SU-DHL-6 (cell line): ENCODE data around the gene CACFD1.

ENCODE experiments used
- H2AFZ ChIP-seq: fragments of 200-600 bp; sonication (generic); 2 replicates; pipeline ENCODE4 v1.6.1; 2014; ENCODE audit warnings: low read depth, mild to moderate bottlenecking, moderate library complexity, mixed read lengths, antibody characterized with exemption, low read length; ENCODE audit not compliant: severe bottlenecking
- H3F3A ChIP-seq: fragments of 200-600 bp; shearing (Covaris generic); 2 replicates; pipeline ENCODE4 v1.6.0; 2016; ENCODE audit warnings: antibody characterized with exemption, mild to moderate bottlenecking; ENCODE audit not compliant: insufficient read depth
- H3K27ac ChIP-seq: fragments of 200-600 bp; sonication (generic); 2 replicates; pipeline ENCODE4 v1.5.1; 2016; ENCODE audit warnings: low read depth, mild to moderate bottlenecking, low read length, moderate library complexity, mixed read lengths
- H3K27me3 ChIP-seq: fragments of 200-600 bp; sonication (generic), shearing (Covaris generic); 2 replicates; pipeline ENCODE4 v1.6.0; 2014; ENCODE audit warnings: mild to moderate bottlenecking, low read length
- H3K36me3 ChIP-seq: fragments of 200-600 bp; sonication (generic); 2 replicates; pipeline ENCODE4 v1.6.1; 2014; ENCODE audit warnings: mild to moderate bottlenecking, low read length, mixed read lengths
- H3K4me2 ChIP-seq: fragments of 300-600, 200-600 bp; shearing (Covaris generic), sonication (generic); 2 replicates; pipeline ENCODE4 v1.6.0; 2014; ENCODE audit warnings: low read length, low read depth, mild to moderate bottlenecking; ENCODE audit not compliant: poor library complexity, severe bottlenecking
- H3K4me3 ChIP-seq: fragments of 200-600 bp; sonication (generic); 2 replicates; pipeline ENCODE4 v1.5.1; 2014; ENCODE audit warnings: antibody characterized with exemption, low read length, mild to moderate bottlenecking, mixed read lengths; ENCODE audit not compliant: insufficient read depth, poor library complexity, severe bottlenecking
- H3K79me2 ChIP-seq: fragments of 200-600 bp; sonication (generic); 2 replicates; pipeline ENCODE4 v1.6.1; 2014; ENCODE audit warnings: mild to moderate bottlenecking, low read length, moderate library complexity; ENCODE audit not compliant: insufficient read depth
- H3K9ac ChIP-seq: fragments of 200-600 bp; sonication (generic); 2 replicates; pipeline ENCODE4 v1.7.0; 2014; ENCODE audit warnings: mild to moderate bottlenecking, low read length
- H3K9me2 ChIP-seq: fragments of 200-600 bp; sonication (generic); replicated peaks from 2 replicates; pipeline ENCODE4 v1.6.1; 2014; ENCODE audit warnings: low read length; ENCODE audit not compliant: insufficient read depth
- H3K9me3 ChIP-seq: fragments of 200-600 bp; sonication (generic); 2 replicates; pipeline ENCODE4 v1.6.1; 2014; ENCODE audit warnings: low read length, mixed read lengths; ENCODE audit not compliant: insufficient read depth
- H4K20me1 ChIP-seq: fragments of 200-600 bp; sonication (generic); 2 replicates; pipeline ENCODE4 v1.6.1; 2014; ENCODE audit warnings: low read depth, mild to moderate bottlenecking, antibody characterized with exemption, low read length, moderate library complexity, mixed read lengths
- CTCF ChIP-seq: fragments of 200-600 bp; sonication (generic); IDR thresholded peaks from one replicate; pipeline ENCODE4 v1.5.1; 2017; ENCODE audit warnings: antibody characterized with exemption, mild to moderate bottlenecking, low read length, moderate library complexity; ENCODE audit not compliant: insufficient read depth, poor library complexity, severe bottlenecking
- EZH2phosphoT487 ChIP-seq: fragments of 200-600 bp; sonication (generic), shearing (Covaris generic); conservative IDR thresholded peaks from 2 replicates; pipeline ENCODE4 v1.6.1; 2018; ENCODE audit warnings: mild to moderate bottlenecking, antibody characterized with exemption, low read length, moderate library complexity, mixed read lengths

The CACFD1 gene

GRCh38 chr9:133443248-133443647 is 16.5 kb upstream of the CACFD1 start:
- Histone ChIP-seq H3K9me2 (no peaks in the 10 kb centered on the region), H3K9me3 (no peaks in the 10 kb centered on the region), H3K4me2 (no peak overlapping the region), H3F3A (no peaks in the 10 kb centered on the region), H2AFZ (no peak overlapping the region), H3K79me2 (no peaks in the 10 kb centered on the region), H3K36me3 (no peaks in the 10 kb centered on the region), H3K9ac (no peak overlapping the region), H3K4me3 (no peak overlapping the region), H3K27me3 (no peaks in the 10 kb centered on the region), H4K20me1 (no peaks in the 10 kb centered on the region), H3K27ac (no peak overlapping the region)
- no peak for TF ChIP-seq EZH2phosphoT487
- TF ChIP-seq CTCF, result no peak

GRCh38 chr9:133443982-133444381 is 15.8 kb upstream of the CACFD1 start:
- H4K20me1 ChIP-seq, result no peaks in the 10 kb centered on the region
- no peak overlapping the region for H3K4me2 ChIP-seq
- no peaks in the 10 kb centered on the region for H3K9me2 ChIP-seq
- no peaks in the 10 kb centered on the region for H3K9me3 ChIP-seq
- H2AFZ ChIP-seq, result no peak overlapping the region
- H3K79me2 ChIP-seq, result no peaks in the 10 kb centered on the region
- TF ChIP-seq EZH2phosphoT487 (no peak), CTCF (no peak)
- no peak overlapping the region for H3K27ac ChIP-seq
- H3K9ac ChIP-seq, result no peak overlapping the region
- no peaks in the 10 kb centered on the region for H3K27me3 ChIP-seq
- no peak overlapping the region for H3K4me3 ChIP-seq
- H3F3A ChIP-seq, result no peaks in the 10 kb centered on the region
- no peaks in the 10 kb centered on the region for H3K36me3 ChIP-seq

GRCh38 chr9:133445293-133445969 is 14.3 kb upstream of the CACFD1 start:
- Histone ChIP-seq H3K79me2 (no peaks in the 10 kb centered on the region), H3K9me2 (no peaks in the 10 kb centered on the region), H3K27me3 (no peaks in the 10 kb centered on the region), H3K4me3 (no peak overlapping the region), H3K36me3 (no peaks in the 10 kb centered on the region), H3K4me2 (no peak overlapping the region), H2AFZ (no peak overlapping the region), H3K9ac (no peak overlapping the region), H3K9me3 (no peaks in the 10 kb centered on the region), H3F3A (no peaks in the 10 kb centered on the region), H3K27ac (no peak overlapping the region), H4K20me1 (no peaks in the 10 kb centered on the region)
- TF ChIP-seq CTCF (no peak), EZH2phosphoT487 (no peak)
